ENCODE results near the gene GPRIN3.

GPRIN3 gene

GRCh38 chr4:89307446-89308160 lies at the start of gene GPRIN3:
Gene GPRIN3, minus strand, starts transcription at chr4:89307800. Its CDS starts 57,690 bp downstream, at chr4:89250110.
- DNase-seq (ENCODE audit: low read depth, low spot score): no peak

GRCh38 chr4:89357340-89357739 lies 49.7 kb upstream of the GPRIN3 start:
- DNase-seq (ENCODE audit: low read depth, low spot score): no peak

- DNase-seq (ENCODE audit: low read depth, low spot score): no peak
These were observed 48.5 kb upstream of the GPRIN3 start for GRCh38 chr4:89356086-89356485.

- no peak for DNase-seq (ENCODE audit: low read depth, low spot score)
These were observed 45.9 kb upstream of the GPRIN3 start for GRCh38 chr4:89353514-89353913.

- DNase-seq (ENCODE audit: low read depth, low spot score): no peak
These were observed 44.9 kb upstream of the GPRIN3 start for GRCh38 chr4:89352541-89352940.

- DNase-seq (ENCODE audit: low read depth, low spot score): no peak
These were observed 43.6 kb upstream of the GPRIN3 start for GRCh38 chr4:89351201-89351600.

- DNase-seq (ENCODE audit: low read depth, low spot score): no peak
These were observed 39.9 kb upstream of the GPRIN3 start for GRCh38 chr4:89347363-89348025.

GRCh38 chr4:89344571-89344970 lies 37.0 kb upstream of the GPRIN3 start:
- DNase-seq (ENCODE audit: low read depth, low spot score): no peak

- DNase-seq (ENCODE audit: low read depth, low spot score): no peak
These were observed 30.6 kb upstream of the GPRIN3 start for GRCh38 chr4:89338206-89338605.

GRCh38 chr4:89337681-89338080 lies 30.1 kb upstream of the GPRIN3 start:
- no peak for DNase-seq (ENCODE audit: low read depth, low spot score)

- DNase-seq (ENCODE audit: low read depth, low spot score): no peak
These were observed 29.3 kb upstream of the GPRIN3 start for GRCh38 chr4:89336818-89337420.

GRCh38 chr4:89334830-89335229 lies 27.2 kb upstream of the GPRIN3 start:
- no peak for DNase-seq (ENCODE audit: low read depth, low spot score)

- DNase-seq (ENCODE audit: low read depth, low spot score): no peak
These were observed 26.7 kb upstream of the GPRIN3 start for GRCh38 chr4:89334311-89334710.

- no peak for DNase-seq (ENCODE audit: low read depth, low spot score)
These were observed 24.3 kb upstream of the GPRIN3 start for GRCh38 chr4:89331686-89332544.

GRCh38 chr4:89331197-89331596 lies 23.6 kb upstream of the GPRIN3 start:
- no peak for DNase-seq (ENCODE audit: low read depth, low spot score)

GRCh38 chr4:89329280-89329679 lies 21.7 kb upstream of the GPRIN3 start:
- no peak for DNase-seq (ENCODE audit: low read depth, low spot score)

- no peak for DNase-seq (ENCODE audit: low read depth, low spot score)
These were observed 17.1 kb upstream of the GPRIN3 start for GRCh38 chr4:89324671-89325070.

GRCh38 chr4:89322671-89323070 lies 15.1 kb upstream of the GPRIN3 start:
- DNase-seq (ENCODE audit: low read depth, low spot score): no peak

GRCh38 chr4:89319756-89320155 lies 12.2 kb upstream of the GPRIN3 start:
- no peak for DNase-seq (ENCODE audit: low read depth, low spot score)

- DNase-seq (ENCODE audit: low read depth, low spot score): no peak
These were observed 9.3 kb upstream of the GPRIN3 start for GRCh38 chr4:89316931-89317366.

- DNase-seq (ENCODE audit: low read depth, low spot score): no peak
These were observed 8.6 kb upstream of the GPRIN3 start for GRCh38 chr4:89316211-89316610.

- no peak for DNase-seq (ENCODE audit: low read depth, low spot score)
These were observed 6.7 kb upstream of the GPRIN3 start for GRCh38 chr4:89314291-89314690.

Data from iPS DF 19.7 (cell line).